Measurements from ENCODE around the gene VARS1.
"Not testable (repeated sequence)": the region's sequence is repeated elsewhere in the genome, so short reads cannot be mapped to it uniquely, and the experiment has no call there.

The VARS1 gene

GRCh38 chr6:31815025-31815838 is 19.7 kb upstream of the VARS1 start, which contains the start of the genes HSPA1A and HSPA1L:
Gene HSPA1A, plus strand, starts transcription at chr6:31815543. Its CDS starts 214 bp downstream, at chr6:31815757.
Gene HSPA1L, minus strand, starts transcription at chr6:31815283. Its CDS starts 3,311 bp downstream, at chr6:31811972.
- no peak for DNase-seq
- no peaks in the 10 kb centered on the region for H3K36me3 ChIP-seq
- H3K9me3 ChIP-seq (ENCODE audit: severe bottlenecking), result peaks cover 40% of the 10 kb centered on the region
- no peaks in the 10 kb centered on the region for H3K27me3 ChIP-seq (ENCODE audit: insufficient read depth, low read depth, severe bottlenecking)
- H3K27ac ChIP-seq, result no peak within 1 kb of the TSS
- no peak within 1 kb of the TSS for H3K4me3 ChIP-seq (ENCODE audit: low read depth, low read length)
- no peak for TF ChIP-seq CTCF (IDR thresholded peaks at IDR 0.05; ENCODE audit: low read depth, low read length)

- Histone ChIP-seq H3K36me3 (no peaks in the 10 kb centered on the region), H3K27me3 (ENCODE audit: insufficient read depth, low read depth, severe bottlenecking) (no peaks in the 10 kb centered on the region), H3K27ac (no peak overlapping the region), H3K4me3 (ENCODE audit: low read depth, low read length) (no peak overlapping the region), H3K9me3 (ENCODE audit: severe bottlenecking) (peaks cover 39% of the 10 kb centered on the region)
- no peak for DNase-seq
- TF ChIP-seq CTCF (IDR thresholded peaks at IDR 0.05; ENCODE audit: low read depth, low read length), result no peak
Observed at GRCh38 chr6:31814677-31815024, 19.1 kb upstream of the VARS1 start.

GRCh38 chr6:31813465-31813849 is 17.9 kb upstream of the VARS1 start:
- no peak for TF ChIP-seq CTCF (IDR thresholded peaks at IDR 0.05; ENCODE audit: low read depth, low read length)
- no peaks in the 10 kb centered on the region for H3K36me3 ChIP-seq
- no peak overlapping the region for H3K4me3 ChIP-seq (ENCODE audit: low read depth, low read length)
- no peak for DNase-seq
- peaks cover 42% of the 10 kb centered on the region for H3K9me3 ChIP-seq (ENCODE audit: severe bottlenecking)
- H3K27me3 ChIP-seq (ENCODE audit: insufficient read depth, low read depth, severe bottlenecking), result no peaks in the 10 kb centered on the region
- H3K27ac ChIP-seq, result no peak overlapping the region

- no peak for TF ChIP-seq CTCF (IDR thresholded peaks at IDR 0.05; ENCODE audit: low read depth, low read length)
- Histone ChIP-seq H3K27me3 (ENCODE audit: insufficient read depth, low read depth, severe bottlenecking) (no peaks in the 10 kb centered on the region), H3K27ac (no peak overlapping the region), H3K9me3 (ENCODE audit: severe bottlenecking) (peaks cover 42% of the 10 kb centered on the region), H3K4me3 (ENCODE audit: low read depth, low read length) (no peak overlapping the region), H3K36me3 (no peaks in the 10 kb centered on the region)
- DNase-seq, result no peak
Observed at GRCh38 chr6:31811645-31812044, 16.1 kb upstream of the VARS1 start.

DNA sequence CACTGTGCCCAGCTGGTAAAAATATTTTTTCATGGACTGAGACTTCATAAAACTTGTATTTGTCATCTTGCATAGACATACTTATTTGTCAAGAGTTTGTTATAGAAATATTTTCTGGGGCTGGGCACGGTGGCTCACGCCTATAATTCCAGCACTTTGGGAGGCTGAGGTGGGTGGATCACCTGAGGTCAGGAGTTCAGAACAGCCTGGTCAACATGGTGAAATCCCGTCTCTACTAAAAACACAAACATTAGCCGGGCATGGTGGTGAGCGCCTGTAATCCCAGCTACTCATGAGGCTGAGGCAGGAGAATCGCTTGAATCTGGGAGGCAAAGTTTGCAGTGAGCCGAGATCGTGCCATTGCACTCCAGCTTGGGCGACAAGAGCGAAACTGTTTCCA is 13.0 kb upstream of the VARS1 start:
- peak overlapping the region; percentile 2; the same call in 1 of the 2 replicates for H3K4me3 ChIP-seq (ENCODE audit: low read depth, low read length)
- H3K9me3 ChIP-seq (ENCODE audit: severe bottlenecking), result peaks cover 24% of the 10 kb centered on the region
- H3K27me3 ChIP-seq (ENCODE audit: insufficient read depth, low read depth, severe bottlenecking), result not testable (repeated sequence)
- H3K36me3 ChIP-seq, result peaks cover 21% of the 10 kb centered on the region
- peak overlapping the region; percentile 87 for H3K27ac ChIP-seq
- DNase-seq, result peak; percentile 85

DNA sequence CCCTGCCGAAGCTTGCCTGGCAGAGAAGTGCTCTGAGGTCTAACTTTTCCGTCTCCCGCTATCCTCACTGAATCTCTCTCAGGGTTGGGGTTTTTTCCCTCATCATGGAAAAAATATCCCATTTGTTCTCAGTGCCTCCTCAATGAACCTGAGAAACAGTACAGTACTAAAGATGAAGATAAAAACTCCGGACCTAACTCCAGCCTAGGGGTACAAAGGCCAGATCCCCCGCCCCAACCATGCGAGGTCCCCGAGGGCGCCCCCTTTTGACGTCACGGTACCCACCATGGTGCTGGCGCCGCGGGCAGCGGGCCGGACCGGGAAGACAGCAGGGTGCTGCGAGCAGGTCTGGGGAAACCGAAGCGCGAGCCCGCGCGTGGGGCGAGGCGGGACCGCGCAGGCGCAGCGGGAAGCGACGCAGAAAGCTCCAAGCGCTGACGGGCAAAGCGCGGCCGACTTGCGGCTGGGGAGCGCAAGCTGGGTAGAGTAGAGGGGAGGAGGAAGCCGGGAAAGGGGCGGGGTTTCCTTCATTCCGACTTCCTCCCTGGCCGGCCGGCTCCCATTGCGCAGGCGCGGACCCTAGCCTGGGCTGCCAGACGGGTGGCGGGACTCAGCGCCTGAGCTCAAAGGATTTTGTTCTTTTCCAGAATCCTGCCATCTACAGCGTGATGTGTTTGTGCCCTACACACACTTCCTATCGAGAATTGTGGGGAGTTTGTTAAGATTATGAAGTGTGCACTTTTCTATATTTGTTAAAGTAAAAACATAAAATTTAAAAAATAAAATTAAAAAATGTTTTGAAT is 11.1 kb upstream of the VARS1 start, which contains the start of gene LSM2:
Gene LSM2, minus strand, starts transcription at position 497 of the 803 bp plus-strand sequence. Its CDS starts 209 bp downstream, at position 288.
- peak; percentile 100 for DNase-seq
- peak; percentile 57 for TF ChIP-seq CTCF (IDR thresholded peaks at IDR 0.05; ENCODE audit: low read depth, low read length)
- peak within 1 kb of the TSS; percentile 83 for H3K4me3 ChIP-seq (ENCODE audit: low read depth, low read length)
- no peaks in the 10 kb centered on the region for H3K27me3 ChIP-seq (ENCODE audit: insufficient read depth, low read depth, severe bottlenecking)
- H3K36me3 ChIP-seq, result peaks cover 40% of the 10 kb centered on the region
- H3K27ac ChIP-seq, result peak within 1 kb of the TSS; percentile 87
- peaks cover 17% of the 10 kb centered on the region for H3K9me3 ChIP-seq (ENCODE audit: severe bottlenecking)

Data from WERI-Rb-1 (cell line).